CD4-positive, CD25-positive, alpha-beta regulatory T cell (primary cell): ENCODE measurements around the gene ARHGAP25. TPM values are rescaled to one million over a fixed set of nuclear protein-coding genes. Genes with fewer than 3 reads are reported as not detected.
A peak's percentile ranks its signal among the peaks of the same experiment; 100 is the strongest.

ENCODE experiments used
- ATAC-seq, 2 donors: fragments of 150-1000 bp; cut with Tn5 transposase; one replicate each; pipeline ENCODE4 v1.10.0; 2021; ENCODE audit warnings: low read depth in 2 of 2, moderate number of reproducible peaks in 2 of 2, moderate library complexity in 1 of 2
- DNase-seq, 3 donors: peaks; one replicate each; pipeline versions ENCODE4 v3.0.0 to v3.0.0-alpha.2; 2012 to 2022; ENCODE audit warnings: mixed read lengths in 1 of 3
- H3K27ac ChIP-seq: one replicate; pipeline ENCODE4 v1.7.0; 2013; ENCODE audit warnings: mild to moderate bottlenecking, low read length; ENCODE audit not compliant: insufficient read depth, poor library complexity, severe bottlenecking
- H3K27me3 ChIP-seq: one replicate; pipeline ENCODE4 v1.7.0; 2013; ENCODE audit warnings: low read length; ENCODE audit not compliant: control insufficient read depth, insufficient read depth
- H3K36me3 ChIP-seq: one replicate; pipeline ENCODE4 v1.7.0; 2013; ENCODE audit warnings: mild to moderate bottlenecking, low read length, moderate library complexity; ENCODE audit not compliant: control insufficient read depth, insufficient read depth
- H3K4me1 ChIP-seq: 2 replicates; pipeline ENCODE4 v1.7.0; 2013; ENCODE audit warnings: mild to moderate bottlenecking, low read length; ENCODE audit not compliant: insufficient read depth, control insufficient read depth, poor library complexity, severe bottlenecking
- H3K4me3 ChIP-seq: one replicate; pipeline ENCODE4 v1.7.0; 2013; ENCODE audit warnings: low read depth, mild to moderate bottlenecking, low read length, moderate library complexity
- H3K9me3 ChIP-seq, 2 experiments: 1 replicate in 1 of 2; 2 replicates in 1 of 2; pipeline ENCODE4 v1.7.0; 2013; ENCODE audit warnings: low read length in 2 of 2, mild to moderate bottlenecking in 1 of 2, moderate library complexity in 1 of 2; ENCODE audit not compliant: control insufficient read depth in 2 of 2
- H3K27ac Mint-ChIP-seq, 3 donors: one replicate each; pipeline ENCODE4 v1.8.0; 2020 to 2022; ENCODE audit warnings: mild to moderate bottlenecking in 3 of 3, mixed read lengths in 3 of 3, moderate library complexity in 2 of 3
- H3K27me3 Mint-ChIP-seq: one replicate; pipeline ENCODE4 v1.8.0; 2022; ENCODE audit warnings: mild to moderate bottlenecking, mixed read lengths
- H3K36me3 Mint-ChIP-seq: one replicate; pipeline ENCODE4 v1.8.0; 2020; ENCODE audit warnings: mixed read lengths
- H3K4me1 Mint-ChIP-seq, 4 donors: one replicate each; pipeline ENCODE4 v1.8.0; 2020 to 2022; ENCODE audit warnings: mixed read lengths in 4 of 4, mild to moderate bottlenecking in 1 of 4
- H3K4me3 Mint-ChIP-seq, 4 donors: one replicate each; pipeline ENCODE4 v1.8.0; 2020 to 2022; ENCODE audit warnings: mild to moderate bottlenecking in 4 of 4, mixed read lengths in 4 of 4, moderate library complexity in 3 of 4
- H3K9me3 Mint-ChIP-seq, 7 donors: one replicate each; pipeline ENCODE4 v1.8.0; 2020 to 2022; ENCODE audit warnings: mixed read lengths in 7 of 7, mild to moderate bottlenecking in 3 of 7, moderate library complexity in 2 of 7
- polyA plus RNA-seq, 4 donors: library from polyadenylated mRNA; unstranded; fragments of 300-500 nt; fragmentation: Illumina TruSeq; gene quantifications; one replicate each; pipeline ENCODE4 v1.2.3, GENCODE V29; 2021
- total RNA-seq: library from RNA; stranded (reverse); gene quantifications from one replicate; pipeline ENCODE4 v1.2.3, GENCODE V29; 2022

The ARHGAP25 gene
- total and polyA plus RNA-seq, 5 donors from 2014 or later = 97.8 to 148 (median 135) TPM

- Mint-ChIP-seq H3K9me3 (peaks cover 0 to 2% (median 0%) of the 10 kb centered on the region in 7 donors), H3K27me3 (no peaks in the 10 kb centered on the region), H3K36me3 (peaks cover 37% of the 10 kb centered on the region), H3K4me3 (peak overlapping the region in 1 of 4 donors; percentile 22), H3K4me1 (peaks cover 29 to 69% (median 49%) of the 10 kb centered on the region in 4 donors), H3K27ac (peak overlapping the region; percentile 93 to 96 (median 94))
- H3K4me3 ChIP-seq = no peak overlapping the region
- peaks cover 49% of the 10 kb centered on the region for H3K36me3 ChIP-seq
- H3K9me3 ChIP-seq = no peaks in the 10 kb centered on the region
- H3K4me1 ChIP-seq = peaks cover 33% of the 10 kb centered on the region
- DNase-seq = no peak
- no peak for ATAC-seq
- H3K27me3 ChIP-seq = no peaks in the 10 kb centered on the region
- no peak overlapping the region for H3K27ac ChIP-seq
These were observed 93.1 kb downstream of the ARHGAP25 start for GRCh38 chr2:68827666-68828065.

- H3K36me3 Mint-ChIP-seq = peaks cover 25% of the 10 kb centered on the region
- Histone ChIP-seq H3K4me1 (peaks cover 36% of the 10 kb centered on the region), H3K36me3 (peaks cover 35% of the 10 kb centered on the region), H3K4me3 (peak overlapping the region; percentile 42), H3K9me3 (no peaks in the 10 kb centered on the region), H3K27me3 (no peaks in the 10 kb centered on the region), H3K27ac (peak overlapping the region; percentile 70)
- ATAC-seq (peak; percentile 50 to 58), DNase-seq (peak; percentile 36 to 89 (median 60))
- H3K27me3 Mint-ChIP-seq = no peaks in the 10 kb centered on the region
- peak overlapping the region in 3 of 4 donors; percentile 26 to 79 (median 77) for H3K4me3 Mint-ChIP-seq
- peaks cover 37 to 71% (median 46%) of the 10 kb centered on the region in 4 donors for H3K4me1 Mint-ChIP-seq
- H3K9me3 Mint-ChIP-seq = peaks cover 0 to 2% (median 0%) of the 10 kb centered on the region in 7 donors
- H3K27ac Mint-ChIP-seq = peak overlapping the region; percentile 93 to 96 (median 94)
These were observed 94.5 kb downstream of the ARHGAP25 start for GRCh38 chr2:68828887-68829708.

GRCh38 chr2:68829749-68830148, 95.1 kb downstream of the ARHGAP25 start:
- Mint-ChIP-seq H3K9me3 (peaks cover 0 to 2% (median 0%) of the 10 kb centered on the region in 7 donors), H3K4me1 (peaks cover 37 to 67% (median 46%) of the 10 kb centered on the region in 4 donors)

GRCh38 chr2:68831686-68832232, 97.1 kb downstream of the ARHGAP25 start:
- Histone ChIP-seq H3K4me3 (peak overlapping the region; percentile 2), H3K4me1 (peaks cover 36% of the 10 kb centered on the region), H3K27me3 (no peaks in the 10 kb centered on the region), H3K27ac (peak overlapping the region; percentile 28), H3K36me3 (peaks cover 10% of the 10 kb centered on the region), H3K9me3 (no peaks in the 10 kb centered on the region)
- peaks cover 0 to 2% (median 0%) of the 10 kb centered on the region in 7 donors for H3K9me3 Mint-ChIP-seq
- peaks cover 3% of the 10 kb centered on the region for H3K36me3 Mint-ChIP-seq
- no peak for ATAC-seq
- DNase-seq = no peak
- H3K4me1 Mint-ChIP-seq = peaks cover 36 to 65% (median 46%) of the 10 kb centered on the region in 4 donors
- peak overlapping the region in 2 of 4 donors; percentile 50 to 69 for H3K4me3 Mint-ChIP-seq
- H3K27me3 Mint-ChIP-seq = no peaks in the 10 kb centered on the region
- H3K27ac Mint-ChIP-seq = peak overlapping the region in 2 of 3 donors; percentile 91 to 93

More at GRCh38 chr2:68829749-68830148, 95.1 kb downstream of the ARHGAP25 start:
- peaks cover 18% of the 10 kb centered on the region for H3K36me3 Mint-ChIP-seq
- H3K27me3 ChIP-seq = no peaks in the 10 kb centered on the region
- DNase-seq (no peak), ATAC-seq (no peak)
- H3K4me3 Mint-ChIP-seq = peak overlapping the region in 2 of 4 donors; percentile 77 to 79
- H3K27ac ChIP-seq = peak overlapping the region; percentile 70
- H3K4me1 ChIP-seq = peaks cover 36% of the 10 kb centered on the region
- H3K27me3 Mint-ChIP-seq = no peaks in the 10 kb centered on the region
- peak overlapping the region; percentile 42 for H3K4me3 ChIP-seq
- peaks cover 29% of the 10 kb centered on the region for H3K36me3 ChIP-seq
- H3K9me3 ChIP-seq = no peaks in the 10 kb centered on the region
- peak overlapping the region; percentile 93 to 96 (median 94) for H3K27ac Mint-ChIP-seq

- Mint-ChIP-seq H3K27ac (peak overlapping the region; percentile 43 to 93 (median 91)), H3K4me1 (peaks cover 35 to 67% (median 48%) of the 10 kb centered on the region in 4 donors), H3K36me3 (no peaks in the 10 kb centered on the region), H3K27me3 (no peaks in the 10 kb centered on the region), H3K4me3 (peak overlapping the region in 3 of 4 donors; percentile 33 to 69 (median 50)), H3K9me3 (peaks cover 0 to 2% (median 0%) of the 10 kb centered on the region in 7 donors)
- ATAC-seq (peak; percentile 40 to 44), DNase-seq (peak in 1 of 3 donors; percentile 27)
- Histone ChIP-seq H3K9me3 (no peaks in the 10 kb centered on the region), H3K27ac (peak overlapping the region; percentile 28), H3K36me3 (peaks cover 5% of the 10 kb centered on the region), H3K27me3 (no peaks in the 10 kb centered on the region), H3K4me1 (peaks cover 41% of the 10 kb centered on the region), H3K4me3 (no peak overlapping the region)
These were observed 97.7 kb downstream of the ARHGAP25 start for GRCh38 chr2:68832233-68832869.

- Histone ChIP-seq H3K9me3 (no peaks in the 10 kb centered on the region), H3K27ac (no peak overlapping the region), H3K4me3 (no peak overlapping the region), H3K4me1 (peaks cover 48% of the 10 kb centered on the region), H3K27me3 (no peaks in the 10 kb centered on the region), H3K36me3 (no peaks in the 10 kb centered on the region)
- no peaks in the 10 kb centered on the region for H3K36me3 Mint-ChIP-seq
- H3K4me3 Mint-ChIP-seq = peak overlapping the region in 1 of 4 donors; percentile 50
- H3K9me3 Mint-ChIP-seq = peaks cover 0 to 2% (median 0%) of the 10 kb centered on the region in 7 donors
- ATAC-seq = no peak
- no peaks in the 10 kb centered on the region for H3K27me3 Mint-ChIP-seq
- H3K27ac Mint-ChIP-seq = peak overlapping the region in 1 of 3 donors; percentile 93
- peaks cover 27 to 67% (median 52%) of the 10 kb centered on the region in 4 donors for H3K4me1 Mint-ChIP-seq
- no peak for DNase-seq
These were observed 98.6 kb downstream of the ARHGAP25 start for GRCh38 chr2:68833162-68833561.

GRCh38 chr2:68834737-68835376, 100.2 kb downstream of the ARHGAP25 start:
- Mint-ChIP-seq H3K27ac (peak overlapping the region; percentile 18 to 82 (median 40)), H3K9me3 (peaks cover 0 to 2% (median 0%) of the 10 kb centered on the region in 7 donors), H3K4me3 (no peak overlapping the region), H3K4me1 (peaks cover 15 to 55% (median 38%) of the 10 kb centered on the region in 4 donors), H3K36me3 (no peaks in the 10 kb centered on the region), H3K27me3 (no peaks in the 10 kb centered on the region)
- Histone ChIP-seq H3K4me3 (no peak overlapping the region), H3K9me3 (no peaks in the 10 kb centered on the region), H3K4me1 (peaks cover 31% of the 10 kb centered on the region), H3K36me3 (no peaks in the 10 kb centered on the region), H3K27ac (no peak overlapping the region), H3K27me3 (no peaks in the 10 kb centered on the region)
- DNase-seq = no peak
- no peak for ATAC-seq
